Ishikawa (cell line): Measurements from ENCODE around the gene MAP3K15.

Experiments used
- CEBPB ChIP-seq: IDR thresholded peaks from 2 replicates; pipeline ENCODE4 v1.6.1; 2012
- CREB1 ChIP-seq: IDR thresholded peaks from 2 replicates; pipeline ENCODE4 v1.6.1; 2012; ENCODE audit warnings: low read depth
- EGR1 ChIP-seq: IDR thresholded peaks from 2 replicates; pipeline ENCODE4 v1.6.1; 2012
- EP300 ChIP-seq: IDR thresholded peaks from 2 replicates; pipeline ENCODE4 v1.6.1; 2012; ENCODE audit warnings: borderline replicate concordance
- RAD21 ChIP-seq: IDR thresholded peaks from 2 replicates; pipeline ENCODE4 v1.6.1; 2012; ENCODE audit warnings: low read depth
- TAF1 ChIP-seq: IDR thresholded peaks from 2 replicates; pipeline ENCODE4 v1.6.1; 2012; ENCODE audit warnings: low read depth, mild to moderate bottlenecking
- YY1 ChIP-seq: IDR thresholded peaks from 2 replicates; pipeline ENCODE4 v1.6.1; 2012; ENCODE audit warnings: low read depth
- ZBTB7A ChIP-seq: IDR thresholded peaks from 2 replicates; pipeline ENCODE4 v1.6.1; 2012; ENCODE audit warnings: low read depth
- TF ChIP-seq, protein P1 (sequence below): IDR thresholded peaks from 2 replicates; pipeline ENCODE4 v1.6.1; 2012; ENCODE audit warnings: low read depth, mild to moderate bottlenecking
- TF ChIP-seq, protein P2 (sequence below): IDR thresholded peaks from 2 replicates; pipeline ENCODE4 v1.6.1; 2012
- TF ChIP-seq, protein P3 (sequence below): IDR thresholded peaks from 2 replicates; pipeline ENCODE4 v1.6.1; 2012

DNA sequence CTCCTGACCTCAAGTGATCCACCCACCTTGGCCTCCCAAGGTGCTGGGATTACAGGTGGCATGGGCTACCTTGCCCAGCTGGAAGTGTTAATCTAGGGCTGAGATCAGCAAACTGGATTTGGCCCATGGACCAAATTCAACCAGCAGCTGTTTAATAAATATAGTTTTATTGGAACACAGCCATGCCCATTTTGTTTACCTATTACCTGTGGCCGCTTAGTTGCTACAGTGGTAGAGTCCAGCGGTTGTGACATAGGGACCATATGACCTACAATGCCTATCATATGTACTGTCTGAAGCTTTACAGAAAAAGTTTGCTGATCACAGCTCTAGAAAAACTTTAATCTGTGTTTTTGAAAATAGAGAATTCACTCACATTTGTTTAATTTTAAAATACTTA, 188.7 kb downstream of the MAP3K15 start:
- TF ChIP-seq TAF1 = no peak
- no peak for TF ChIP-seq EGR1
- no peak for TF ChIP-seq ZBTB7A
- TF ChIP-seq, protein P1, sequence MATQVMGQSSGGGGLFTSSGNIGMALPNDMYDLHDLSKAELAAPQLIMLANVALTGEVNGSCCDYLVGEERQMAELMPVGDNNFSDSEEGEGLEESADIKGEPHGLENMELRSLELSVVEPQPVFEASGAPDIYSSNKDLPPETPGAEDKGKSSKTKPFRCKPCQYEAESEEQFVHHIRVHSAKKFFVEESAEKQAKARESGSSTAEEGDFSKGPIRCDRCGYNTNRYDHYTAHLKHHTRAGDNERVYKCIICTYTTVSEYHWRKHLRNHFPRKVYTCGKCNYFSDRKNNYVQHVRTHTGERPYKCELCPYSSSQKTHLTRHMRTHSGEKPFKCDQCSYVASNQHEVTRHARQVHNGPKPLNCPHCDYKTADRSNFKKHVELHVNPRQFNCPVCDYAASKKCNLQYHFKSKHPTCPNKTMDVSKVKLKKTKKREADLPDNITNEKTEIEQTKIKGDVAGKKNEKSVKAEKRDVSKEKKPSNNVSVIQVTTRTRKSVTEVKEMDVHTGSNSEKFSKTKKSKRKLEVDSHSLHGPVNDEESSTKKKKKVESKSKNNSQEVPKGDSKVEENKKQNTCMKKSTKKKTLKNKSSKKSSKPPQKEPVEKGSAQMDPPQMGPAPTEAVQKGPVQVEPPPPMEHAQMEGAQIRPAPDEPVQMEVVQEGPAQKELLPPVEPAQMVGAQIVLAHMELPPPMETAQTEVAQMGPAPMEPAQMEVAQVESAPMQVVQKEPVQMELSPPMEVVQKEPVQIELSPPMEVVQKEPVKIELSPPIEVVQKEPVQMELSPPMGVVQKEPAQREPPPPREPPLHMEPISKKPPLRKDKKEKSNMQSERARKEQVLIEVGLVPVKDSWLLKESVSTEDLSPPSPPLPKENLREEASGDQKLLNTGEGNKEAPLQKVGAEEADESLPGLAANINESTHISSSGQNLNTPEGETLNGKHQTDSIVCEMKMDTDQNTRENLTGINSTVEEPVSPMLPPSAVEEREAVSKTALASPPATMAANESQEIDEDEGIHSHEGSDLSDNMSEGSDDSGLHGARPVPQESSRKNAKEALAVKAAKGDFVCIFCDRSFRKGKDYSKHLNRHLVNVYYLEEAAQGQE = no peak
- no peak for TF ChIP-seq YY1
- TF ChIP-seq EP300 = no peak
- TF ChIP-seq, protein P2, sequence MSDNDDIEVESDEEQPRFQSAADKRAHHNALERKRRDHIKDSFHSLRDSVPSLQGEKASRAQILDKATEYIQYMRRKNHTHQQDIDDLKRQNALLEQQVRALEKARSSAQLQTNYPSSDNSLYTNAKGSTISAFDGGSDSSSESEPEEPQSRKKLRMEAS = no peak
- TF ChIP-seq, protein P3, sequence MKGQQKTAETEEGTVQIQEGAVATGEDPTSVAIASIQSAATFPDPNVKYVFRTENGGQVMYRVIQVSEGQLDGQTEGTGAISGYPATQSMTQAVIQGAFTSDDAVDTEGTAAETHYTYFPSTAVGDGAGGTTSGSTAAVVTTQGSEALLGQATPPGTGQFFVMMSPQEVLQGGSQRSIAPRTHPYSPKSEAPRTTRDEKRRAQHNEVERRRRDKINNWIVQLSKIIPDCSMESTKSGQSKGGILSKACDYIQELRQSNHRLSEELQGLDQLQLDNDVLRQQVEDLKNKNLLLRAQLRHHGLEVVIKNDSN = no peak
- no peak for TF ChIP-seq CEBPB
- no peak for TF ChIP-seq RAD21
- no peak for TF ChIP-seq CREB1
